ENCODE measurements around the gene MAP4. TPM values are rescaled to one million over a fixed set of nuclear protein-coding genes. Genes with fewer than 3 reads are reported as not detected.

The MAP4 gene
- total and polyA plus RNA-seq, 11 donors = 206 to 1,422 (median 771) TPM

- ATAC-seq (no peak), DNase-seq (no peak)
- 78 to 86% (median 78%) methylated on average over 10 of the region's 10 CpGs for WGBS, 4 donors
- Histone ChIP-seq H3K27ac (peak overlapping the region in 1 of 12 donors; percentile 15), H3K4me1 (peaks cover 11 to 74% (median 35%) of the 10 kb centered on the region in 12 donors), H3K36me3 (no peaks in the 10 kb centered on the region), H3K27me3 (no peaks in the 10 kb centered on the region), H3K9me3 (no peaks in the 10 kb centered on the region), H3K4me3 (no peak overlapping the region)
- intact Hi-C loops (cut with DNase I) = loop anchor here in 1 of 10 donors (2.0 kb wide), 1 partner anchor 22 kb away; no protein-coding TSS in a partner anchor
- TF ChIP-seq POLR2A (IDR thresholded peaks at IDR 0.05) = no peak
- TF ChIP-seq, protein P1, sequence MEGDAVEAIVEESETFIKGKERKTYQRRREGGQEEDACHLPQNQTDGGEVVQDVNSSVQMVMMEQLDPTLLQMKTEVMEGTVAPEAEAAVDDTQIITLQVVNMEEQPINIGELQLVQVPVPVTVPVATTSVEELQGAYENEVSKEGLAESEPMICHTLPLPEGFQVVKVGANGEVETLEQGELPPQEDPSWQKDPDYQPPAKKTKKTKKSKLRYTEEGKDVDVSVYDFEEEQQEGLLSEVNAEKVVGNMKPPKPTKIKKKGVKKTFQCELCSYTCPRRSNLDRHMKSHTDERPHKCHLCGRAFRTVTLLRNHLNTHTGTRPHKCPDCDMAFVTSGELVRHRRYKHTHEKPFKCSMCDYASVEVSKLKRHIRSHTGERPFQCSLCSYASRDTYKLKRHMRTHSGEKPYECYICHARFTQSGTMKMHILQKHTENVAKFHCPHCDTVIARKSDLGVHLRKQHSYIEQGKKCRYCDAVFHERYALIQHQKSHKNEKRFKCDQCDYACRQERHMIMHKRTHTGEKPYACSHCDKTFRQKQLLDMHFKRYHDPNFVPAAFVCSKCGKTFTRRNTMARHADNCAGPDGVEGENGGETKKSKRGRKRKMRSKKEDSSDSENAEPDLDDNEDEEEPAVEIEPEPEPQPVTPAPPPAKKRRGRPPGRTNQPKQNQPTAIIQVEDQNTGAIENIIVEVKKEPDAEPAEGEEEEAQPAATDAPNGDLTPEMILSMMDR (IDR thresholded peaks at IDR 0.05) = no peak
Observed at GRCh38 chr3:48026951-48027908, 11.0 kb upstream of the MAP4 start.

DNA sequence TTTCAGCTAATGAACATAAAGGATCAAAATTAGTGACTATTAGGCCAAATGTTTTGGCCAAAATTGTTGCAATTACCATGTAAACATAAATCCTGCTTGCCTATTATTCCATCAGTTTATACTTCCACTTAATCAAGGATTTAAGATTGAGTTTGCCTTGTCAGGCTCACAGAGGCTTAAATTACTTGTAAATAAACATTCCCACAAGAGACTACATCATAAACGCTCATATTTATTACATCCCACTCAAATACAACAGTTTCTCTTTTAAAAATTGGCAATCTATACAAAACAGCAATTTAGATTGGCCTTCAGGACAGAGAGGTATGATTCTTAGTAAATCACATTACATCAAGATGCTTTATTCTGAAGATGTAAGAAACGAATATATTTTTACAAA is 9.9 kb upstream of the MAP4 start:
- Histone ChIP-seq H3K27ac (no peak overlapping the region), H3K4me3 (no peak overlapping the region), H3K27me3 (no peaks in the 10 kb centered on the region), H3K36me3 (no peaks in the 10 kb centered on the region), H3K9me3 (no peaks in the 10 kb centered on the region), H3K4me1 (peaks cover 11 to 70% (median 35%) of the 10 kb centered on the region in 12 donors)
- ATAC-seq = no peak
- intact Hi-C loops (cut with DNase I) = loop anchor here in 1 of 10 donors (2.0 kb wide), 1 partner anchor 23 kb away; no protein-coding TSS in a partner anchor
- TF ChIP-seq POLR2A (IDR thresholded peaks at IDR 0.05) = no peak
- TF ChIP-seq, protein P1 (IDR thresholded peaks at IDR 0.05) = no peak
- WGBS, 4 donors = 72 to 81% (median 75%) methylated on average over 2 of the region's 2 CpGs
- DNase-seq = no peak

DNA sequence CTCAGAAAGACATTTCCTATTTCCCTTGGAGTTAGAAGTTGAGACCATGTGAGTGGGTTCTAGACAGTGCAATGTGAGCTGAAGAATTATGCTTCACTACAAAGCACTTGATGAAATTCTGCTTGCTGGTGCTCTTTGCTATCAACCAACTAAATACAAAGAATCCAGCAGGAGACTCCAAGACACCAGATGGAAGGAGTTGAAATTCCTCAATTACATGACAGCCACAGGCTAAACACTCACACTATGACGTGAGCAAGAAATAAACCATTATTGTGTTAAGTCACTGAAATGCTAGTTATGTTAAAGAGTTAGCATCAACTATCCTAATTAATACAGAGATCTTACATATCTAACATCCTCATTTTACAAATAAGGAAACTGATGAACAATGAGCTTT is 8.2 kb upstream of the MAP4 start:
- H3K9me3 ChIP-seq = no peaks in the 10 kb centered on the region
- WGBS, 4 donors = 52 to 79% (median 74%) methylated on average over 1 of the region's 1 CpG
- no peak for TF ChIP-seq POLR2A (IDR thresholded peaks at IDR 0.05)
- TF ChIP-seq, protein P1 (IDR thresholded peaks at IDR 0.05) = no peak
- intact Hi-C loops (cut with DNase I) = no loop called here
- no peaks in the 10 kb centered on the region for H3K36me3 ChIP-seq
- no peak for DNase-seq
- H3K4me3 ChIP-seq = no peak overlapping the region
- ATAC-seq = no peak
- peaks cover 10 to 61% (median 32%) of the 10 kb centered on the region in 12 donors for H3K4me1 ChIP-seq
- peak overlapping the region in 1 of 12 donors; percentile 50 for H3K27ac ChIP-seq
- no peaks in the 10 kb centered on the region for H3K27me3 ChIP-seq

DNA sequence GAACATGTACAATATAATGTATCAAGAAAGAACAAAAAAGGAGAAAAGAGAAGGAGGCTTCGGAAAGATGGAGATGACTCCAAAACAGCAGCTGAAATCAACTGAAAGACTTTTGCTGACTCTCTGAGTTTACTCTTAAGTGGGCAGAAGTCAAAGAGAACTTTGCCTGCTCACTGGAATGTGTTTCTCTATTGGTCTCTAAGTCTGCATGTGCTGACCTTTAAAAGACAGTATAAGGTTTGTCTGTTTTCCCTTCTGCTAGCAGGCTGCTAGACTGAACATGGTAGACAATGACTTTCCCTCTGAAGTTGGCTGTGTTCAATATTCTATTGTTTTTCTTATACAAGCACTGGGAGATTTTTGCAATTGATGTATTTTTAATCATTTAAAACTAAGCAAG is 7.2 kb upstream of the MAP4 start:
- Histone ChIP-seq H3K36me3 (peaks cover 0 to 3% (median 0%) of the 10 kb centered on the region in 9 donors), H3K4me1 (peaks cover 11 to 68% (median 37%) of the 10 kb centered on the region in 12 donors), H3K27ac (peak overlapping the region in 9 of 12 donors; percentile 11 to 56 (median 39)), H3K9me3 (no peaks in the 10 kb centered on the region), H3K4me3 (peak overlapping the region in 1 of 12 donors; percentile 2), H3K27me3 (no peaks in the 10 kb centered on the region)
- 53 to 80% (median 65%) methylated on average over 1 of the region's 1 CpG for WGBS, 4 donors
- intact Hi-C loops (cut with DNase I) = no loop called here
- no peak for TF ChIP-seq POLR2A (IDR thresholded peaks at IDR 0.05)
- TF ChIP-seq, protein P1 (IDR thresholded peaks at IDR 0.05) = no peak
- DNase-seq (no peak), ATAC-seq (peak; percentile 50 to 78 (median 74))

All from heart left ventricle (tissue), 16 donors.